GM12801 (cell line): ENCODE results near the gene TNFRSF1A.

Experiments
- TF ChIP-seq, protein P1 (sequence below): IDR thresholded peaks from one replicate; pipeline ENCODE4 v1.5.1; 2011; ENCODE audit warnings: control low read depth; ENCODE audit not compliant: insufficient read length; ENCODE audit errors: extremely low read depth

Gene TNFRSF1A

DNA sequence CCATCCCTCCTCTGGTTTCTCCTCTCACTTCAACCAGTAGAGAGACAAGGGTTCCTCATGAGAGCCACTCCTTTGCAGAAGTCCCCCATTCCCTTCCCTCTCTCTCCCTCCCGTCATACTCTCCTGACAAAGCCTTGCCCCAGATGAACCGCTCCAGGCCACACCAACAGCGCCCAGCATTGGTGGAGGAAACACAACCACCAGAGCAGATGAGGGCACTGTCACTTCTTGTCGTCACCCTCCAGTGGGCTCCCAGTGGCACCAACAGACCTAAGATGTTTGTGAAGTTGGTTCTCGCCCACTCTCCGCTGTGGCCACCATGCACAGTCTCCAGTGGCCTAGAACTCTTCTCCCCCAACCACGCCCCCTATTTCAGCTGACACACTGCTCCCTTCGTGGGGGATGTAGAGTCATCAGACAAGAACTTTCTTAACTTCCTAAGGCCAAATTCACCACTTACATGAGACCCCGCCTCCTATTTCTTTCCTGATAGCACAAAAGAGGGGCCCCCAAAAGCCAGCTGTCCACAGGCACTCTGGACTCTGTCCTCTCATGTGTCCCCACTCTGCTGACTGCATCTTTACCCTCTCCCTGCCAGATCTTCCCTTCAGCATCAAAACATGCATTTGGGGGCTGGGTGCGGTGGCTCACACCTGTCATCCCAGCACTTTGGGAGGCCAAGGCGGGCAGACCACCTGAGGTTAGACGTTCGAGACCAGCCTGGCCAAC, 60.6 kb downstream of the TNFRSF1A start:
- TF ChIP-seq, protein P1, sequence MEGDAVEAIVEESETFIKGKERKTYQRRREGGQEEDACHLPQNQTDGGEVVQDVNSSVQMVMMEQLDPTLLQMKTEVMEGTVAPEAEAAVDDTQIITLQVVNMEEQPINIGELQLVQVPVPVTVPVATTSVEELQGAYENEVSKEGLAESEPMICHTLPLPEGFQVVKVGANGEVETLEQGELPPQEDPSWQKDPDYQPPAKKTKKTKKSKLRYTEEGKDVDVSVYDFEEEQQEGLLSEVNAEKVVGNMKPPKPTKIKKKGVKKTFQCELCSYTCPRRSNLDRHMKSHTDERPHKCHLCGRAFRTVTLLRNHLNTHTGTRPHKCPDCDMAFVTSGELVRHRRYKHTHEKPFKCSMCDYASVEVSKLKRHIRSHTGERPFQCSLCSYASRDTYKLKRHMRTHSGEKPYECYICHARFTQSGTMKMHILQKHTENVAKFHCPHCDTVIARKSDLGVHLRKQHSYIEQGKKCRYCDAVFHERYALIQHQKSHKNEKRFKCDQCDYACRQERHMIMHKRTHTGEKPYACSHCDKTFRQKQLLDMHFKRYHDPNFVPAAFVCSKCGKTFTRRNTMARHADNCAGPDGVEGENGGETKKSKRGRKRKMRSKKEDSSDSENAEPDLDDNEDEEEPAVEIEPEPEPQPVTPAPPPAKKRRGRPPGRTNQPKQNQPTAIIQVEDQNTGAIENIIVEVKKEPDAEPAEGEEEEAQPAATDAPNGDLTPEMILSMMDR, result no peak

DNA sequence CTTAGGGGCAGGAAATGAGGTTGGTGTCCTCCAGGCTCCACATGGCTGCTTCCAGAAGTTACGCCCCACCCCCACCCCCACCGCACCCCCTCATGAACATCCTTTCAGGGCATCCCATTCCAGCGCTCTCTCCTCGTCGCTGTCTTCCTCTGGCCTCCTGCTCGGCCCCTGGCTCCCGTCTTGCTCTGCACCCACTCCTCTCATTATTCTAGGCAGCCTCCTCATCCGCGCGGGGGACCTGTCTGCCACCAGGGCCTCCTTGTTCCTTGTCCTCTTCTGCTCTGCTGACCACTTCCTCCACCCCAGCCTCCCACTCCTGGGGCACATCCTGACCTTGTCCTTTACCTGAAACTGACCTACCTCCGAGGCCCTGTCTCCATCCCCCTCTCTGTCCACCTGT, 61.2 kb downstream of the TNFRSF1A start:
- TF ChIP-seq, protein P1, result no peak

DNA sequence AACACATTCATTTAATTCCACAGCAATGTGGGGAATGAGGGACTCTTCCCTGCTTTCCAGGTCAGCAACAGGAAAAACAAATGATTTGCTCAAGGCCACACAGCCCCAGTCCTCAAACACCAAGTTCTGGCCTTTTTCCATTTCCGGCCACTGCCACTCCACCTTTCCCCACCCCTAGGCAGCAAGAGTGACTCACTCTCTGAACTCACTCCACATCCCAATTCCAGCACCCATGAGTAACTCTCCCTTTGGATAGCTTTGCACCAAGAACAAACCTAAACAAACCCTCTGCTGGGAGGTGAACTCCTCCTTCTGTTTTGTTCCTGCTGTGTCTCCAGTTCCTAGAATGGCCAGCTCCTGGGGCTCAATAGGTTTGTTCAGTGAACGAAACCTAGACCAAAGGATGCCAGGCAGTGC, 61.8 kb downstream of the TNFRSF1A start:
- TF ChIP-seq, protein P1, result no peak

DNA sequence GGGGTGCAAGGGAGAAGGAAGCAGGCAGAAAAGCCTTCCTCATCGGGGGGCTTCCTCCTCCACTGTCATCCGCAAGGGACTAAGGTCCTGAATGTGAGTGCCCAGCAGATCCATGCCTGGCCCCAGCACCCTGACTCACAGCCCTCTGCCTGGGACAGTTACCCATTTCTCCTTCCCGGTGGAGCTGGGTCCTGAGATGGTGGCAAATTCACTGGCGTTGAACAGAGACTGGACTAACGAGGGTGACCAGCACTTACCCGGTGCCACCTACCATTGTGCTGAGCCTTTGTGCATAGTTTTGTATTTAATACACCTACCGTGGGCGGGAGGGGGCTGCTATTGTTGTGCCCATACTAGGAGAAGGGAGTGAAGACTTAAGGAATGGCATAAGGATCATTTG, 62.2 kb downstream of the TNFRSF1A start:
- TF ChIP-seq, protein P1, result no peak

DNA sequence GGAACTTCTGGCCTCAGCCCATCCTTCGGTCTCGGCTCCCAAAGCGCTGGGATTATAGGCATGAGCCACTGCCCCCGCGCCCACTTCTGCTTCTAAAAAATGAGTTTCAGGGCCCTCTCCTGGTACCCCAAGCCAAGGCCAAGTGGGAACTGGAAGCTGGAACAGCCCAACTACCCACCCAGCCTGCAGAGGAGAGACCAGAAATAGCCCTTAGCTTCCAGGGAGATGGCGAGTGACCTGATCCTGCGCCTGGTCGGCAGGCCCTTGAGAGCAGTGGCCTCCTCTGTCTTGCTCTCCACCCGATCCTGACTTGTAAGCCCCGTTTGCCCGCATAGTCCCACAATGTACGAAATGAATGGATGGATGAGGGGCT, 62.6 kb downstream of the TNFRSF1A start:
- TF ChIP-seq, protein P1, result no peak
